K562 treated with DMSO at 1 percent for 12 hours (cell line): ENCODE results near the gene ANAPC10. TPM values are rescaled to one million over a fixed set of nuclear protein-coding genes. Genes with fewer than 3 reads are reported as not detected.

Experiments
- total RNA-seq: library from RNA; unstranded; fragments of 300-600 nt; gene quantifications from 2 replicates; pipeline ENCODE4 v1.2.3, GENCODE V29; 2022; ENCODE audit not compliant: insufficient read depth

Gene ANAPC10
- 12.0 and 22.5 TPM in 2 replicates for total RNA-seq

DNA sequence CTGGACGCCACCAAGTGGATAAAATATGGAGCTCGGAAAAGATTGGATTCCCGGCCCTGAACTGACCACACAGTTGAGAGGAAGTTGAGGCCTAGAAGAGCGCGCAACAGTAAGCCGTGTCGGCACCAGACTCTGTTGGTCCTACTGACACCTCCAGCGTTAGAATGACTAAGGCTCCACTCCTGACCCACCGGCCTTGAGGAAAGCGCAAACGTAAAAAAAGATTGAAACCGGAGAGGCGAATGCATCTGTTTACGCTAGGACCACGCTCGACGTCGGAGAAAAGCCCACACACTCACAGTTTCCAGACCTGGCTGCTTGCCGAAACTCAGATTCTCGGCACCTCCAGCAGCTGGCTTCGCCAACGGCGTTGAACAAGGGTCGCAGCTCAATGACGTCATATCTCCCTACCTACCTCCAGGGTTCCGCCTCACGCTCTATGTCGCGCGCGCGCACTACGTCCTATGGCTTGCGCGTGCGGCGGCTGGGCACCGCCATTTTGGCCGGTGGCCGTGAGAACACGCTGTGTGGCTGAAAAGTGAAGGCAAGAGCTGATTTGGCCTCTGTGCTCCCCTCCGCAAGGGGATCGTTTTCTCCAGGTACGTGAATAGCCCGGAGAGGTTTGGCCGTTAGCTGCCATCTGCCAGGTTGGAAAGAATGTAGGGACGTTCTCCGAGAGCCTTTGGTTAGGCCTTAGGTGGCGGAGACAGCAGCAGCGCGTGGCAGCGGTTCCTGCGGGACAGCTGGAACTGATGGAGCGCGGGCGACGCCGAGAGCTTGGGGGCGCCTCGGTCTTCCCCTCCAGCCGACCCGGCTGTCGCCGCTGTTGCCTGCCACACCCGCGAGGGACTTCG is at the start of gene ANAPC10, which contains the start of gene ABCE1:
Gene ANAPC10 (minus strand): TSS at position 376 of the 854 bp plus-strand sequence. CDS start 2,097 bp downstream, outside the sequence.
Gene ABCE1 (plus strand): TSS at position 491 of the 854 bp plus-strand sequence. CDS start 6,102 bp downstream, outside the sequence.

Other genes starting within 250 kb of the ANAPC10 start
- gene ABCE1, start 115 bp upstream of the ANAPC10 start, total RNA-seq: 12.5 and 37.9 TPM in 2 replicates
- gene OTUD4, start 82.4 kb upstream of the ANAPC10 start, total RNA-seq: 2.9 and 16.2 TPM in 2 replicates